Lung (tissue), 12 donors: Measurements from ENCODE around the gene AUTS2. TPM values are rescaled to one million over a fixed set of nuclear protein-coding genes. Genes with fewer than 3 reads are reported as not detected.
A peak's percentile ranks its signal among the peaks of the same experiment; 100 is the strongest.

Source experiments
- ATAC-seq: fragments of 200-7000 bp; cut with Tn5 transposase; one replicate; pipeline ENCODE4 v1.9.1; 2020; ENCODE audit warnings: moderate number of reproducible peaks; ENCODE audit not compliant: insufficient read depth, low FRiP score
- DNase-seq, 3 donors: peaks; one replicate each; pipeline ENCODE4 v3.0.0-alpha.2; 2013 to 2017
- H3K27ac ChIP-seq, 2 donors: one replicate each; pipeline ENCODE4 v1.5.1; 2013; ENCODE audit warnings: mild to moderate bottlenecking in 2 of 2, moderate library complexity in 2 of 2, control low read depth in 1 of 2, inconsistent platforms in 1 of 2, low read depth in 1 of 2, low read length in 1 of 2
- H3K27me3 ChIP-seq, 3 donors: one replicate each; pipeline ENCODE4 v1.5.1; 2013; ENCODE audit warnings: low read length in 2 of 3; ENCODE audit not compliant: control insufficient read depth in 3 of 3, insufficient read depth in 3 of 3
- H3K36me3 ChIP-seq, 4 donors: one replicate each; pipeline ENCODE4 v1.5.1; 2013; ENCODE audit warnings: low read length in 4 of 4, mild to moderate bottlenecking in 1 of 4, moderate library complexity in 1 of 4; ENCODE audit not compliant: control insufficient read depth in 4 of 4, insufficient read depth in 4 of 4
- H3K4me1 ChIP-seq, 5 donors: one replicate each; pipeline ENCODE4 v1.5.1; 2013; ENCODE audit warnings: low read length in 5 of 5, mild to moderate bottlenecking in 2 of 5, moderate library complexity in 1 of 5; ENCODE audit not compliant: control insufficient read depth in 5 of 5, insufficient read depth in 5 of 5
- H3K4me3 ChIP-seq: one replicate; pipeline ENCODE4 v1.5.1; 2013; ENCODE audit warnings: mild to moderate bottlenecking, control low read depth, moderate library complexity
- H3K9ac ChIP-seq, 2 donors: one replicate each; pipeline ENCODE4 v1.5.1; 2013; ENCODE audit warnings: low read length in 2 of 2, control low read depth in 1 of 2; ENCODE audit not compliant: insufficient read depth in 1 of 2
- H3K9me3 ChIP-seq, 4 donors: one replicate each; pipeline ENCODE4 v1.5.1; 2013; ENCODE audit warnings: low read length in 3 of 4, mild to moderate bottlenecking in 1 of 4, moderate library complexity in 1 of 4; ENCODE audit not compliant: control insufficient read depth in 4 of 4, insufficient read depth in 3 of 4
- CTCF ChIP-seq: IDR thresholded peaks from 2 replicates; pipeline ENCODE4 v1.5.1; 2012; ENCODE audit warnings: mild to moderate bottlenecking; ENCODE audit errors: control extremely low read depth, extremely low read depth
- WGBS, 2 donors: extraction: QIAGEN DNeasy Blood & Tissue Kit; methylation state at CpG; one replicate each; pipeline ENCODE4 v1.1.7; 2013; 5-methylcytosine and 5-hydroxymethylcytosine counted together
- polyA plus RNA-seq, 2 donors: library from polyadenylated mRNA; stranded (reverse); fragments of 200-250 nt; gene quantifications; one replicate each; pipeline ENCODE4 v1.2.1, GENCODE V29; 2013
- total RNA-seq, 2 donors: library from RNA; depleted of rRNA in 1 of 2; stranded (reverse); fragments of >200 nt in 1 of 2; gene quantifications; one replicate each; pipeline ENCODE4 v1.2.1, GENCODE V29; 2014 to 2021
- donor health status: control.
- donor health status: control.
- donor health status: Bipolar disorder and iron deficiency.
- donor health status: healthy.
- donor health status: DM: yes; HTN: yes; CAD: no.

Gene AUTS2
- total and polyA plus RNA-seq, 4 donors, result 11.8 to 115 (median 40.6) TPM

- no peaks in the 10 kb centered on the region for H3K4me1 ChIP-seq
- no peak overlapping the region for H3K27ac ChIP-seq
- H3K9me3 ChIP-seq, result peaks cover 0 to 2% (median 0%) of the 10 kb centered on the region in 4 donors
- no peak overlapping the region for H3K4me3 ChIP-seq
- WGBS, 2 donors, result 98 to 99% methylated on average over 43 of the region's 43 CpGs
- no peak overlapping the region for H3K9ac ChIP-seq
- TF ChIP-seq CTCF, result no peak
- no peak for DNase-seq
- H3K27me3 ChIP-seq, result no peaks in the 10 kb centered on the region
- ATAC-seq, result no peak
- peaks cover 14 to 57% (median 39%) of the 10 kb centered on the region in 4 donors for H3K36me3 ChIP-seq
Measured at GRCh38 chr7:70789481-70790214, 1191.4 kb downstream of the AUTS2 start.

DNA sequence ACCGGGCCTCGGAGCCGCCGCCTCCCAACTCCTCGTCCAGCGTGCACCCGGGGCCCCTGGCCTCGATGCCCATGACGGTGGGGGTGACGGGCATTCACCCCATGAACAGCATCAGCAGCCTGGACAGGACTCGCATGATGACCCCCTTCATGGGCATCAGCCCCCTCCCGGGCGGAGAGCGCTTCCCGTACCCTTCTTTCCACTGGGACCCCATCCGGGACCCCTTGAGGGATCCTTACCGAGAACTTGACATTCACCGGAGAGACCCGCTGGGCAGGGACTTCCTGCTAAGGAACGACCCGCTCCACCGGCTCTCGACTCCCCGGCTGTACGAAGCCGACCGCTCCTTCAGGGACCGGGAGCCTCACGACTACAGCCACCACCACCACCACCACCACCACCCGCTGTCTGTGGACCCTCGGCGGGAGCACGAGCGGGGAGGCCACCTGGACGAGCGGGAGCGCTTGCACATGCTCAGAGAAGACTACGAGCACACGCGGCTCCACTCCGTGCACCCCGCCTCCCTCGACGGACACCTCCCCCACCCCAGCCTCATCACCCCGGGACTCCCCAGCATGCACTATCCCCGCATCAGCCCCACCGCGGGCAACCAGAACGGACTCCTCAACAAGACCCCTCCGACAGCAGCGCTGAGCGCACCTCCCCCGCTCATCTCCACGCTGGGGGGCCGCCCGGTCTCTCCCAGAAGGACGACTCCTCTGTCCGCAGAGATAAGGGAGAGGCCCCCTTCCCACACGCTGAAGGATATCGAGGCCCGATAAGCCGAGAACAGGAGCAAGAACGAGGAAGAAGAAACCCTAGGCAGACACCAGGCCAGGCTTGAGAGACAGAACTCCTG is 1192.2 kb downstream of the AUTS2 start:
- H3K9me3 ChIP-seq, result peaks cover 0 to 2% (median 0%) of the 10 kb centered on the region in 4 donors
- no peak for ATAC-seq
- no peak overlapping the region for H3K27ac ChIP-seq
- H3K27me3 ChIP-seq, result no peaks in the 10 kb centered on the region
- TF ChIP-seq CTCF, result no peak
- 97 to 99% methylated on average over 63 of the region's 63 CpGs for whole genome bisulfite sequencing, 2 donors
- H3K9ac ChIP-seq, result no peak overlapping the region
- H3K4me1 ChIP-seq, result no peaks in the 10 kb centered on the region
- peaks cover 10 to 50% (median 31%) of the 10 kb centered on the region in 4 donors for H3K36me3 ChIP-seq
- DNase-seq, result no peak
- no peak overlapping the region for H3K4me3 ChIP-seq

- DNase-seq (peak in 1 of 3 donors; percentile 28), ATAC-seq (no peak)
- Histone ChIP-seq H3K27me3 (no peaks in the 10 kb centered on the region), H3K4me1 (no peaks in the 10 kb centered on the region), H3K36me3 (peaks cover 10 to 41% (median 26%) of the 10 kb centered on the region in 4 donors), H3K4me3 (no peak overlapping the region), H3K9ac (no peak overlapping the region), H3K27ac (no peak overlapping the region), H3K9me3 (peaks cover 0 to 2% (median 0%) of the 10 kb centered on the region in 4 donors)
- no peak for TF ChIP-seq CTCF
- WGBS, 2 donors, result 89 to 94% methylated on average over 6 of the region's 6 CpGs
Measured at GRCh38 chr7:70791341-70791740, 1193.1 kb downstream of the AUTS2 start.
